DOHH2 (cell line): Measurements from ENCODE around the gene SLC35F1.

Experiments
- H3F3A ChIP-seq: fragments of 200-600 bp; sonication (generic), shearing (Covaris generic); 2 replicates; pipeline ENCODE4 v1.6.0; 2016; ENCODE audit warnings: antibody characterized with exemption, mild to moderate bottlenecking; ENCODE audit not compliant: control insufficient read depth, insufficient read depth
- H3K27ac ChIP-seq: fragments of 200-600 bp; sonication (generic); 2 replicates; pipeline ENCODE4 v1.5.1; 2014; ENCODE audit warnings: low read depth, mild to moderate bottlenecking, low read length, moderate library complexity
- H3K27me3 ChIP-seq: fragments of 200-600 bp; sonication (generic); 2 replicates; pipeline ENCODE4 v1.6.1; 2014; ENCODE audit warnings: mild to moderate bottlenecking, low read length, mixed read lengths; ENCODE audit not compliant: control insufficient read depth
- H3K36me3 ChIP-seq: fragments of 200-600 bp; sonication (generic); 2 replicates; pipeline ENCODE4 v1.6.1; 2014; ENCODE audit warnings: mild to moderate bottlenecking, low read length, moderate library complexity, mixed read lengths; ENCODE audit not compliant: control insufficient read depth
- H3K4me1 ChIP-seq: fragments of 200-600 bp; sonication (generic); 2 replicates; pipeline ENCODE4 v1.6.1; 2014; ENCODE audit warnings: mild to moderate bottlenecking, low read length, mixed read lengths; ENCODE audit not compliant: control insufficient read depth
- H3K4me2 ChIP-seq: fragments of 200-600 bp; sonication (generic); 2 replicates; pipeline ENCODE4 v1.6.0; 2014; ENCODE audit warnings: mild to moderate bottlenecking, low read length, moderate library complexity
- H3K4me3 ChIP-seq: fragments of 200-600 bp; sonication (generic); 2 replicates; pipeline ENCODE4 v1.5.1; 2014; ENCODE audit warnings: mild to moderate bottlenecking, low read length, mixed read lengths
- H3K79me2 ChIP-seq: fragments of 200-600 bp; sonication (generic); 2 replicates; pipeline ENCODE4 v1.6.1; 2014; ENCODE audit warnings: mild to moderate bottlenecking, low read length, mixed read lengths; ENCODE audit not compliant: control insufficient read depth
- H3K9me2 ChIP-seq: fragments of 200-600 bp; sonication (generic); replicated peaks from 2 replicates; pipeline ENCODE4 v1.6.1; 2014; ENCODE audit warnings: mild to moderate bottlenecking, low read length, mixed read lengths; ENCODE audit not compliant: control insufficient read depth
- H3K9me3 ChIP-seq: fragments of 200-600 bp; sonication (generic); 2 replicates; pipeline ENCODE4 v1.6.1; 2014; ENCODE audit warnings: antibody characterized with exemption, low read length, mixed read lengths; ENCODE audit not compliant: control insufficient read depth, insufficient read depth
- H4K20me1 ChIP-seq: fragments of 200-600 bp; sonication (generic); 2 replicates; pipeline ENCODE4 v1.6.0; 2014; ENCODE audit warnings: low read depth, mild to moderate bottlenecking, antibody characterized with exemption, low read length, moderate library complexity; ENCODE audit not compliant: control insufficient read depth, insufficient read depth
- CTCF ChIP-seq: fragments of 200-600 bp; sonication (generic); IDR thresholded peaks from one replicate; pipeline ENCODE4 v1.5.1; 2014; ENCODE audit warnings: antibody characterized with exemption, mild to moderate bottlenecking, low read depth, low read length; ENCODE audit not compliant: poor library complexity, severe bottlenecking
- EZH2phosphoT487 ChIP-seq: fragments of 200-600 bp; sonication (generic); IDR thresholded peaks from 2 replicates; pipeline ENCODE4 v1.6.1; 2017; ENCODE audit warnings: borderline replicate concordance, mild to moderate bottlenecking, antibody characterized with exemption, low read length, moderate library complexity, mixed read lengths

SLC35F1 gene

GRCh38 chr6:118350881-118351430 lies 443.9 kb downstream of the SLC35F1 start:
- Histone ChIP-seq H3K36me3 (no peaks in the 10 kb centered on the region), H3K27me3 (no peaks in the 10 kb centered on the region), H3K4me1 (no peaks in the 10 kb centered on the region), H3K79me2 (no peaks in the 10 kb centered on the region), H3K9me2 (no peaks in the 10 kb centered on the region), H3F3A (no peaks in the 10 kb centered on the region), H4K20me1 (no peaks in the 10 kb centered on the region), H3K4me2 (no peak overlapping the region), H3K27ac (no peak overlapping the region), H3K4me3 (no peak overlapping the region), H3K9me3 (no peaks in the 10 kb centered on the region)
- no peak for TF ChIP-seq CTCF
- no peak for TF ChIP-seq EZH2phosphoT487

- H3K27ac ChIP-seq: no peak overlapping the region
- H4K20me1 ChIP-seq: no peaks in the 10 kb centered on the region
- no peaks in the 10 kb centered on the region for H3K27me3 ChIP-seq
Observed at GRCh38 chr6:118353564-118353963, 446.5 kb downstream of the SLC35F1 start.

GRCh38 chr6:118354641-118355040 lies 447.6 kb downstream of the SLC35F1 start:
- Histone ChIP-seq H3K4me3 (no peak overlapping the region), H3K4me1 (no peaks in the 10 kb centered on the region), H4K20me1 (no peaks in the 10 kb centered on the region), H3K9me3 (no peaks in the 10 kb centered on the region), H3K4me2 (no peak overlapping the region), H3K9me2 (no peaks in the 10 kb centered on the region), H3K27me3 (no peaks in the 10 kb centered on the region), H3K27ac (no peak overlapping the region), H3F3A (no peaks in the 10 kb centered on the region), H3K36me3 (no peaks in the 10 kb centered on the region), H3K79me2 (no peaks in the 10 kb centered on the region)
- no peak for TF ChIP-seq EZH2phosphoT487
- no peak for TF ChIP-seq CTCF

More at GRCh38 chr6:118353564-118353963, 446.5 kb downstream of the SLC35F1 start:
- Histone ChIP-seq H3K4me2 (no peak overlapping the region), H3K79me2 (no peaks in the 10 kb centered on the region), H3K9me2 (no peaks in the 10 kb centered on the region), H3K4me1 (no peaks in the 10 kb centered on the region), H3K4me3 (no peak overlapping the region), H3K9me3 (no peaks in the 10 kb centered on the region), H3K36me3 (no peaks in the 10 kb centered on the region), H3F3A (no peaks in the 10 kb centered on the region)
- TF ChIP-seq EZH2phosphoT487 (no peak), CTCF (no peak)

DNA sequence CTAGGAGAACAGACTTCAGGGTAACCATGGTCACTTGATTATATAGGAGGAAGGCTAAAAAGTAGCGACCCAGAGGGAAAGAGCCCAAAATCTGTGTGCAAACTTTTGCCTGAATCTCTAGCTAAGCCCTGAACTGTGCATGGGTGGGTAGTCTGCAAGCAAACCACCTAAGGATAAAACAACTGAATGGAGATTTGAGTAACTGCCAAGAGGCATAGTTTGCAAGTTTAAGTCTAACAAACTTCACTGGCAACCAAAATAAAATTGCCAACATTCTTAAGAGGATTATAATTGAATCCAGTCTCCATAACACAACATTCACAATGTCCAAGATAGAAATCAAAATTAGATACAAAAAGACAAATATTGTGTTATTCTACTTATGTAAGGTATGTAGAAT lies 449.0 kb downstream of the SLC35F1 start:
- H3K4me3 ChIP-seq: no peak overlapping the region
- H3K4me2 ChIP-seq: no peak overlapping the region
- no peak for TF ChIP-seq CTCF
- TF ChIP-seq EZH2phosphoT487: no peak
- no peaks in the 10 kb centered on the region for H3F3A ChIP-seq
- H3K9me2 ChIP-seq: no peaks in the 10 kb centered on the region
- H3K9me3 ChIP-seq: no peaks in the 10 kb centered on the region
- H3K79me2 ChIP-seq: no peaks in the 10 kb centered on the region
- no peak overlapping the region for H3K27ac ChIP-seq
- no peaks in the 10 kb centered on the region for H3K27me3 ChIP-seq
- H4K20me1 ChIP-seq: no peaks in the 10 kb centered on the region
- no peaks in the 10 kb centered on the region for H3K4me1 ChIP-seq
- no peaks in the 10 kb centered on the region for H3K36me3 ChIP-seq
